Mammary epithelial cell (primary cell): ENCODE data around the gene IFNGR1.

Source experiments
- EZH2 ChIP-seq: IDR thresholded peaks from 2 replicates; pipeline ENCODE4 v1.6.1; 2012; ENCODE audit warnings: low read length, inconsistent platforms, borderline replicate concordance
- TF ChIP-seq, protein P1 (sequence below), 2 donors: IDR thresholded peaks in 1 of 2; conservative IDR thresholded peaks in 1 of 2; 2 replicates each; pipeline ENCODE4 v1.5.1; 2011 to 2012; ENCODE audit warnings: inconsistent platforms in 2 of 2, low read length in 2 of 2, mild to moderate bottlenecking in 2 of 2, control low read depth in 1 of 2, low read depth in 1 of 2; ENCODE audit not compliant: insufficient read depth in 1 of 2; ENCODE audit errors: extremely low read depth in 1 of 2

DNA sequence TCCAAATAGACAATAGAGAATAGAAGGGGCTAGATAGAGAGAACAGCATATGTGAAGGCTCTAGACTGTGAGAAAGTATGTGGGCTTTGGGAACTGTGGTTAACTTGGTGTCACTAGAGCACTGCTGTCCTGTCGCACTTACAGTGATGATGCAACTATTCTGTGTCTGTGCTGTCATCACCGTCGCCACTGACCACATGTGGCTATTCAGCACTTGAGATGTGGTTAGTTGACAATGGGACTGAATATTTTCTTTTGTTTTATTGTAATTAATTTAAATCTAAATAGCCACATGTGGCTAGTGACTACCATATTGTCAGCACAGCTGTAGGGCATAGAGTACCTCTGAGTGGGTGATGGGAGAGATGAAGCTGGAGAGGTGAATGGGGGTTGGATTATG is 39.0 kb upstream of the IFNGR1 start:
- no peak for TF ChIP-seq EZH2
- TF ChIP-seq, protein P1, sequence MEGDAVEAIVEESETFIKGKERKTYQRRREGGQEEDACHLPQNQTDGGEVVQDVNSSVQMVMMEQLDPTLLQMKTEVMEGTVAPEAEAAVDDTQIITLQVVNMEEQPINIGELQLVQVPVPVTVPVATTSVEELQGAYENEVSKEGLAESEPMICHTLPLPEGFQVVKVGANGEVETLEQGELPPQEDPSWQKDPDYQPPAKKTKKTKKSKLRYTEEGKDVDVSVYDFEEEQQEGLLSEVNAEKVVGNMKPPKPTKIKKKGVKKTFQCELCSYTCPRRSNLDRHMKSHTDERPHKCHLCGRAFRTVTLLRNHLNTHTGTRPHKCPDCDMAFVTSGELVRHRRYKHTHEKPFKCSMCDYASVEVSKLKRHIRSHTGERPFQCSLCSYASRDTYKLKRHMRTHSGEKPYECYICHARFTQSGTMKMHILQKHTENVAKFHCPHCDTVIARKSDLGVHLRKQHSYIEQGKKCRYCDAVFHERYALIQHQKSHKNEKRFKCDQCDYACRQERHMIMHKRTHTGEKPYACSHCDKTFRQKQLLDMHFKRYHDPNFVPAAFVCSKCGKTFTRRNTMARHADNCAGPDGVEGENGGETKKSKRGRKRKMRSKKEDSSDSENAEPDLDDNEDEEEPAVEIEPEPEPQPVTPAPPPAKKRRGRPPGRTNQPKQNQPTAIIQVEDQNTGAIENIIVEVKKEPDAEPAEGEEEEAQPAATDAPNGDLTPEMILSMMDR (conservative IDR thresholded peaks at IDR 0.05 in 1 of 2, IDR thresholded peaks at IDR 0.05 in 1 of 2; ENCODE audit: extremely low read depth in 1 of 2, insufficient read depth in 1 of 2, low read depth in 1 of 2, low read length in 2 of 2), result no peak
